H9 (cell line): Measurements from ENCODE around the gene SLC49A4. TPM values are rescaled to one million over a fixed set of nuclear protein-coding genes. Genes with fewer than 3 reads are reported as not detected.

ENCODE experiments used
- DNase-seq: peaks from one replicate; pipeline ENCODE4 v3.0.0-alpha.2; 2017
- H2AFZ ChIP-seq: one replicate; pipeline ENCODE4 v1.6.1; 2013; ENCODE audit warnings: mild to moderate bottlenecking, low read length, control low read depth, moderate library complexity
- H2AK5ac ChIP-seq: 2 replicates; pipeline ENCODE4 v1.6.1; 2013; ENCODE audit warnings: low read length, control low read depth, mixed read lengths; ENCODE audit not compliant: insufficient read length
- H2BK120ac ChIP-seq: one replicate; pipeline ENCODE4 v1.6.1; 2013; ENCODE audit warnings: low read depth, mild to moderate bottlenecking, low read length, control low read depth, inconsistent platforms; ENCODE audit not compliant: poor library complexity, severe bottlenecking
- H2BK12ac ChIP-seq: 2 replicates; pipeline ENCODE4 v1.6.1; 2013; ENCODE audit warnings: low read length, control low read depth, mixed read lengths, low read depth; ENCODE audit not compliant: insufficient read length
- H2BK15ac ChIP-seq: 2 replicates; pipeline ENCODE4 v1.6.1; 2013; ENCODE audit warnings: low read depth, low read length, control low read depth
- H2BK20ac ChIP-seq: one replicate; pipeline ENCODE4 v1.6.1; 2013; ENCODE audit warnings: low read depth, mild to moderate bottlenecking, low read length, control low read depth, inconsistent platforms; ENCODE audit not compliant: poor library complexity, severe bottlenecking
- H2BK5ac ChIP-seq: 2 replicates; pipeline ENCODE4 v1.6.1; 2013; ENCODE audit warnings: low read length, control low read depth, mixed read lengths; ENCODE audit not compliant: insufficient read length
- H3K14ac ChIP-seq: 2 replicates; pipeline ENCODE4 v1.6.1; 2013; ENCODE audit warnings: low read length, control low read depth; ENCODE audit not compliant: insufficient read depth
- H3K18ac ChIP-seq: 2 replicates; pipeline ENCODE4 v1.6.1; 2013; ENCODE audit warnings: low read depth, mild to moderate bottlenecking, mixed read lengths, low read length, control low read depth; ENCODE audit not compliant: insufficient read length
- H3K23ac ChIP-seq: 2 replicates; pipeline ENCODE4 v1.6.1; 2013; ENCODE audit warnings: low read length, control low read depth, mixed read lengths, low read depth; ENCODE audit not compliant: insufficient read length
- H3K23me2 ChIP-seq: 2 replicates; pipeline ENCODE4 v1.6.1; 2013; ENCODE audit warnings: low read depth, mild to moderate bottlenecking, mixed read lengths, low read length, control low read depth; ENCODE audit not compliant: insufficient read length, poor library complexity, severe bottlenecking
- H3K27ac ChIP-seq: 2 replicates; pipeline ENCODE4 v1.5.1; 2013; ENCODE audit warnings: low read length, control low read depth, mixed read lengths, low read depth; ENCODE audit not compliant: insufficient read length
- H3K27me3 ChIP-seq: 2 replicates; pipeline ENCODE4 v1.6.1; 2013; ENCODE audit warnings: low read length, control low read depth, inconsistent platforms; ENCODE audit not compliant: insufficient read depth
- H3K4ac ChIP-seq: 2 replicates; pipeline ENCODE4 v1.6.1; 2013; ENCODE audit warnings: low read depth, mild to moderate bottlenecking, control low read depth, inconsistent platforms, low read length, moderate library complexity
- H3K4me1 ChIP-seq: 2 replicates; pipeline ENCODE4 v1.6.1; 2013; ENCODE audit warnings: low read length, control low read depth, inconsistent platforms; ENCODE audit not compliant: insufficient read depth
- H3K4me2 ChIP-seq: 2 replicates; pipeline ENCODE4 v1.6.1; 2013; ENCODE audit warnings: low read length, control low read depth, mixed read lengths; ENCODE audit not compliant: insufficient read length, insufficient read depth
- H3K56ac ChIP-seq: 2 replicates; pipeline ENCODE4 v1.6.1; 2013; ENCODE audit warnings: low read depth, mild to moderate bottlenecking, mixed read lengths, low read length, control low read depth; ENCODE audit not compliant: insufficient read length
- H3K79me1 ChIP-seq: 2 replicates; pipeline ENCODE4 v1.6.1; 2013; ENCODE audit warnings: low read depth, mild to moderate bottlenecking, moderate library complexity, low read length, control low read depth, inconsistent platforms; ENCODE audit not compliant: insufficient read depth, poor library complexity, severe bottlenecking
- H3K79me2 ChIP-seq: 2 replicates; pipeline ENCODE4 v1.6.1; 2013; ENCODE audit warnings: low read length, control low read depth, inconsistent platforms; ENCODE audit not compliant: insufficient read depth
- H3K9ac ChIP-seq: 2 replicates; pipeline ENCODE4 v1.6.1; 2013; ENCODE audit warnings: low read length, control low read depth, mixed read lengths; ENCODE audit not compliant: insufficient read length; ENCODE audit errors: extremely low read depth
- H3K9me3 ChIP-seq: one replicate; pipeline ENCODE4 v1.6.1; 2013; ENCODE audit warnings: low read depth, low read length, inconsistent platforms; ENCODE audit not compliant: control insufficient read depth
- H3T11ph ChIP-seq: one replicate; pipeline ENCODE4 v1.6.1; 2013; ENCODE audit warnings: mild to moderate bottlenecking, low read length, control low read depth, inconsistent platforms
- H4K20me1 ChIP-seq: one replicate; pipeline ENCODE4 v1.6.1; 2013; ENCODE audit not compliant: control insufficient read depth, insufficient read length, insufficient read depth
- H4K5ac ChIP-seq: 2 replicates; pipeline ENCODE4 v1.6.1; 2013; ENCODE audit warnings: low read depth, mild to moderate bottlenecking, mixed read lengths, low read length, control low read depth; ENCODE audit not compliant: insufficient read length
- H4K8ac ChIP-seq: replicated peaks from 2 replicates; pipeline ENCODE4 v1.6.1; 2013; ENCODE audit warnings: low read length, control low read depth, mixed read lengths, low read depth; ENCODE audit not compliant: insufficient read length
- H4K91ac ChIP-seq: 2 replicates; pipeline ENCODE4 v1.6.1; 2013; ENCODE audit warnings: low read depth, mild to moderate bottlenecking, moderate library complexity, mixed read lengths, low read length, control low read depth; ENCODE audit not compliant: insufficient read length
- H3K27ac Mint-ChIP-seq, 3 experiments: 2 replicates in 2 of 3; 3 replicates in 1 of 3; pipeline ENCODE4 v1.8.0; 2020 to 2021; ENCODE audit warnings: mixed read lengths in 3 of 3, mild to moderate bottlenecking in 1 of 3, moderate library complexity in 1 of 3
- H3K27me3 Mint-ChIP-seq: 2 replicates; pipeline ENCODE4 v1.8.0; 2021; ENCODE audit warnings: low read depth, mild to moderate bottlenecking, moderate library complexity, mixed read lengths
- H3K36me3 Mint-ChIP-seq, 3 experiments: 2 replicates in 2 of 3; 3 replicates in 1 of 3; pipeline ENCODE4 v1.8.0; 2020 to 2021; ENCODE audit warnings: low read depth in 3 of 3, mixed read lengths in 3 of 3; ENCODE audit not compliant: insufficient read depth in 1 of 3
- H3K4me1 Mint-ChIP-seq, 2 experiments: 2 replicates each; pipeline ENCODE4 v1.8.0; 2020; ENCODE audit warnings: mixed read lengths in 2 of 2
- H3K4me3 Mint-ChIP-seq, 2 experiments: 2 replicates in 1 of 2; 3 replicates in 1 of 2; pipeline ENCODE4 v1.8.0; 2020 to 2021; ENCODE audit warnings: mild to moderate bottlenecking in 2 of 2, mixed read lengths in 2 of 2, moderate library complexity in 1 of 2
- H3K9me3 Mint-ChIP-seq, 2 experiments: 2 replicates in 1 of 2; 3 replicates in 1 of 2; pipeline ENCODE4 v1.8.0; 2020; ENCODE audit warnings: mild to moderate bottlenecking in 2 of 2, mixed read lengths in 2 of 2, moderate library complexity in 1 of 2
- CTCF ChIP-seq: fragments of 200-600 bp; sonication (generic); conservative IDR thresholded peaks from 3 replicates; pipeline ENCODE4 v1.8.0; 2021; ENCODE audit warnings: antibody characterized with exemption, mild to moderate bottlenecking
- WGBS: extraction: QIAGEN DNeasy Blood & Tissue Kit; methylation state at CpG from one replicate; pipeline ENCODE4 v1.1.7; 2013; ENCODE audit warnings: missing lambda C conversion rate, low lambda C conversion rate, mixed read lengths; ENCODE audit not compliant: insufficient read length; ENCODE audit errors: extremely low coverage; 5-methylcytosine and 5-hydroxymethylcytosine counted together
- total RNA-seq: library from RNA; stranded (reverse); gene quantifications from 2 replicates; pipeline ENCODE4 v1.2.1, GENCODE V29; 2021

SLC49A4 gene
- total RNA-seq, 1 experiment from 2014 or later: 10.7 TPM

- Histone ChIP-seq H4K91ac (no peak overlapping the region), H3K4me2 (no peak overlapping the region), H3K18ac (no peak overlapping the region), H3K79me2 (no peaks in the 10 kb centered on the region), H3K56ac (no peak overlapping the region), H4K5ac (no peak overlapping the region), H3K4me1 (peaks cover 10% of the 10 kb centered on the region; the same call in 1 of the 2 replicates), H2AFZ (no peak overlapping the region), H4K20me1 (no peaks in the 10 kb centered on the region), H2BK5ac (no peak overlapping the region), H2BK15ac (no peak overlapping the region), H2BK20ac (no peak overlapping the region), H3K4ac (no peak overlapping the region), H3K23me2 (no peaks in the 10 kb centered on the region), H3K27me3 (no peaks in the 10 kb centered on the region), H2AK5ac (no peak overlapping the region), H3K14ac (no peak overlapping the region), H3K27ac (no peak overlapping the region), H3K23ac (no peak overlapping the region), H3K9ac (no peak overlapping the region), H3T11ph (no peak overlapping the region), H2BK120ac (no peak overlapping the region), H4K8ac (no peak overlapping the region), H3K9me3 (no peaks in the 10 kb centered on the region), H3K79me1 (no peaks in the 10 kb centered on the region), H2BK12ac (no peak overlapping the region)
- Mint-ChIP-seq H3K4me3 (no peak overlapping the region), H3K9me3 (peaks cover 0 to 3% of the 10 kb centered on the region in 2 experiments; a peak in 2 of 5 replicates), H3K27me3 (peaks cover 3% of the 10 kb centered on the region), H3K36me3 (peaks cover 0 to 7% (median 0%) of the 10 kb centered on the region in 3 experiments; a peak in 4 of 7 replicates), H3K27ac (no peak overlapping the region), H3K4me1 (peaks cover 41 to 42% of the 10 kb centered on the region in 2 experiments)
- no peak for DNase-seq
- WGBS: no CpG with 5 or more reads among the region's 21 CpGs
- no peak for TF ChIP-seq CTCF
These were observed 97.5 kb downstream of the SLC49A4 start for GRCh38 chr3:122892118-122892960.
